ACC112 (cell line): Measurements from ENCODE around the gene MDN1.

Experiments used
- H2AFZ ChIP-seq: fragments of 200-600 bp; sonication (generic); one replicate; pipeline ENCODE4 v1.6.0; 2017; ENCODE audit warnings: antibody characterized with exemption, low read length; ENCODE audit not compliant: unreplicated experiment
- H3K27ac ChIP-seq: fragments of 200-600 bp; sonication (generic); 2 replicates; pipeline ENCODE4 v1.5.1; 2014; ENCODE audit warnings: low read depth, mild to moderate bottlenecking, antibody characterized with exemption, low read length, moderate library complexity
- H3K27me3 ChIP-seq: fragments of 200-600 bp; sonication (generic); 2 replicates; pipeline ENCODE4 v1.6.1; 2014; ENCODE audit warnings: mild to moderate bottlenecking, antibody characterized with exemption, low read length, moderate library complexity, mixed read lengths; ENCODE audit not compliant: insufficient read depth
- H3K36me3 ChIP-seq: fragments of 200-600 bp; sonication (generic); 2 replicates; pipeline ENCODE4 v1.6.1; 2016; ENCODE audit warnings: mild to moderate bottlenecking, antibody characterized with exemption, low read length, moderate library complexity, mixed read lengths; ENCODE audit not compliant: insufficient read depth
- H3K4me1 ChIP-seq: fragments of 200-600 bp; sonication (generic); one replicate; pipeline ENCODE4 v1.6.1; 2016; ENCODE audit warnings: low read length, mixed read lengths; ENCODE audit not compliant: insufficient read depth, unreplicated experiment, control insufficient read depth
- H3K4me3 ChIP-seq: fragments of 200-600 bp; sonication (generic); 2 replicates; pipeline ENCODE4 v1.5.1; 2014; ENCODE audit warnings: mild to moderate bottlenecking, low read depth, low read length
- H3K79me2 ChIP-seq: fragments of 200-600 bp; sonication (generic); one replicate; pipeline ENCODE4 v1.6.0; 2016; ENCODE audit warnings: low read length; ENCODE audit not compliant: control insufficient read depth, unreplicated experiment, insufficient read depth

The MDN1 gene

DNA sequence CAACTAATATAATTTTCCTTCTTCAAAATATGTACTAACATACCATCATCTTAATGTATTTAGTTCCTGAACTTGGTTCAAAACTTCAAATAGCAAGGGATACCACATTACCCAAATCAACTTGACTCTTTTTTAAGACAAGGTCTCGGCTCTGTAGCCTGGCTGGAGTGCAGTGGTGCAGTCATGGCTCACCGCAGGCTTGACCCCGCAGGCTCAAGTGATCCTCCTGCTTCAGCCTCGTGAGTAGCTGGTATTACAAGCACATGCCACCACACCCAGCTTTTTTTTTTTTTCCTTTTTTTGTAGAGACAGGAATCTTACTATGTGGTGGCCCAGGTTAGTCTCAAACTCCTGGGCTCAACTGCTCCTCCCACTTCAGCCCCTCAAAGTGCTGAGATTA, 125.2 kb downstream of the MDN1 start:
- no peaks in the 10 kb centered on the region for H3K4me1 ChIP-seq
- no peak overlapping the region for H3K27ac ChIP-seq
- H3K79me2 ChIP-seq, result no peaks in the 10 kb centered on the region
- peaks cover 15% of the 10 kb centered on the region for H3K36me3 ChIP-seq
- no peak overlapping the region for H2AFZ ChIP-seq
- no peaks in the 10 kb centered on the region for H3K27me3 ChIP-seq
- no peak overlapping the region for H3K4me3 ChIP-seq

DNA sequence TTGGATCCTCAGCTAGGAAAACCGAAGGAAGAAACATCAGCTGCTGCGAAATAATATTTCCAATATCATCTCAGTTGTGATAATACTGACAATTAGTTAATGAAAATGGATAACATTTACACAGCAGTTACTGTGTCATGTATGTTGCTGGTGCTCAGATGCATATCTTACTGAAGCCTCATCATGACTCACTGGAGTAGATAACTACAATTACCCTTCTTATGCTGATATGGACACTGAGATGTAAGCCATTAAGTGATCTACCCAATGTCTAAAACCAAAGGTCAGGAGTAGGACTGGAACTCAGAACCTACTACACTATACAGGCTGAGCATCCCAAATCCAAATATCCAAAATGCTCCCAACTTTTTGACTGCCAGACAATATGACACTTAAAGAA, 126.4 kb downstream of the MDN1 start:
- peaks cover 12% of the 10 kb centered on the region; the same call in 1 of the 2 replicates for H3K36me3 ChIP-seq
- no peak overlapping the region for H3K27ac ChIP-seq
- H3K4me1 ChIP-seq, result no peaks in the 10 kb centered on the region
- no peaks in the 10 kb centered on the region for H3K79me2 ChIP-seq
- H3K27me3 ChIP-seq, result no peaks in the 10 kb centered on the region
- H3K4me3 ChIP-seq, result no peak overlapping the region
- no peak overlapping the region for H2AFZ ChIP-seq

DNA sequence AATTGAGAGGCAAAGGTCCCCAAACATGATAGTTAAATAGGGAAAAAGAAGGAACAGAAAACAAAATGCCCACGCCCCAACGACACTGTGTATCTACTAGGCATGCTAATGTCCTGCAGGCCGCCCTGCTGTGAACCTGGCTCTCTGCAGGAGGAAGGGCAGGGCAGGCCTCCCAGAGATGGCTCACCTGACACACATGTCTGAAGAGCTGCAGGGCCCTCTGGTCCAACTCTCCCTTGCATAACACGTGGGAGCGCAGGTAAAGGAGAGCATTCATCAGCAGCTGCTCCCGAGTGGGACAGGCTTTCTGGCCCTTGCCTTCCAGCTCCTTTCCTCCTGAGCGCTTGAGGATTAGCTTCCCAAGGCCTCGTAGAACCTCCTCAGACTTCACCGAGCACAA, 127.3 kb downstream of the MDN1 start:
- peaks cover 12% of the 10 kb centered on the region; the same call in 1 of the 2 replicates for H3K36me3 ChIP-seq
- H3K79me2 ChIP-seq, result no peaks in the 10 kb centered on the region
- no peak overlapping the region for H3K27ac ChIP-seq
- H3K4me3 ChIP-seq, result no peak overlapping the region
- H2AFZ ChIP-seq, result no peak overlapping the region
- no peaks in the 10 kb centered on the region for H3K4me1 ChIP-seq
- no peaks in the 10 kb centered on the region for H3K27me3 ChIP-seq

DNA sequence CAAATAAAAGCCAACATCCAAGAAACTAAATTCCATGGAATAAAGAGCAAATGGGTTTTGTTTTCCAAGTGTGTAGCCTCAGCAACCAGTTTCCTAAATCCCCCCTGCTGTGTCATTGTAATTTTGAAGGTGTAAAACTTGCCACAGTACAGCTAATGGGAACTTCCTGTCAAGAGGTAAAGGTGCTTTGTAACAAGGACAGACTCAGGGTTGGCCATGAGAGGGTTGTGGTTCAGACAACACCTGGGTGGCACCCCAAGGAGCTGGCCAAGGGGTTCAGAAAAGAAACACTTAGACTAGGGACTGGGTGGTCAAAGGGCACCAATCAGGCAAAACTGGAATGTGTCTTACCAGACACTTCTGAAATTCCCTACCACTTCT, 128.7 kb downstream of the MDN1 start:
- no peak overlapping the region for H3K27ac ChIP-seq
- H2AFZ ChIP-seq, result no peak overlapping the region
- no peaks in the 10 kb centered on the region for H3K27me3 ChIP-seq
- peaks cover 17% of the 10 kb centered on the region for H3K36me3 ChIP-seq
- H3K4me1 ChIP-seq, result no peaks in the 10 kb centered on the region
- no peaks in the 10 kb centered on the region for H3K79me2 ChIP-seq
- no peak overlapping the region for H3K4me3 ChIP-seq

DNA sequence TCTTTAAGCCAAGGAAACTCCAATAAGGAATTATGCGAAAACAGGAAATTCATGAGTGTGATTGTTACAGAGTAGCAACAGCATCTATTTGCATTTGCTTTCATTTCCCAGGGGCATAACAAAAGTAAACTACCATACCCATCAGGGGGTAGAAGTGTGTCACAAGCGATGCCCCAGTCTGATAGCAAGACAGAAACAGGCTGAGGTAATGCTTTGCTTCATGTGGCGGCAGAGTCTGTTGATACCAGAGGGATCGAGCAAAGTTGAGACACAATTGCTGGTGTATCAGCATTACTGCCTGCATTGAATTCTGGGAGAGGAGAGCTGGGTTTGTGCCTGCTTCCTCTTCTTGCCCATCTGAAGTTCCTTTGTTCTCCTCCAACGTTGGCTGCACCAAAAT, 129.9 kb downstream of the MDN1 start:
- Histone ChIP-seq H2AFZ (no peak overlapping the region), H3K36me3 (peaks cover 26% of the 10 kb centered on the region), H3K27me3 (no peaks in the 10 kb centered on the region), H3K79me2 (no peaks in the 10 kb centered on the region), H3K4me1 (no peaks in the 10 kb centered on the region), H3K4me3 (no peak overlapping the region), H3K27ac (no peak overlapping the region)

DNA sequence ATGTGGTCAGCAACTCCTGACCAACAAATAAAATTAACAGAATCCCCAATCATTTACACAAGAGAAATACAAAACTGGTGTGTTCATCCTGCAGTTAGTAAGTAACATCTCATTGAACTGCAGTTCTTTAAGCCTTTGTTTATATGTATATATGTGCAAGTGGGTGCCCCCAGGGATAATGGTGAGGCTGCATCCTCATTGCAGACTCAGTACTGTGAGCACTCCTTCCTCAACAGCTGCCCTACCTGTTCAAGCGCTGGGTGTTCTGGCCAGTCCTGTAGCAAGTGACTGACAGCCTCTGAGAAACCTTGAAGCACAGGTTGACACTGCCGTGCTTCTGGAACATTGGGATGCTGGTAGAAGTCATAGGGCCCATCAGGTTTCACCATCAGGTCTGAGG, 131.3 kb downstream of the MDN1 start:
- no peaks in the 10 kb centered on the region for H3K27me3 ChIP-seq
- no peak overlapping the region for H3K27ac ChIP-seq
- H3K36me3 ChIP-seq, result peaks cover 32% of the 10 kb centered on the region
- no peak overlapping the region for H3K4me3 ChIP-seq
- H3K79me2 ChIP-seq, result no peaks in the 10 kb centered on the region
- H2AFZ ChIP-seq, result no peak overlapping the region
- no peaks in the 10 kb centered on the region for H3K4me1 ChIP-seq

DNA sequence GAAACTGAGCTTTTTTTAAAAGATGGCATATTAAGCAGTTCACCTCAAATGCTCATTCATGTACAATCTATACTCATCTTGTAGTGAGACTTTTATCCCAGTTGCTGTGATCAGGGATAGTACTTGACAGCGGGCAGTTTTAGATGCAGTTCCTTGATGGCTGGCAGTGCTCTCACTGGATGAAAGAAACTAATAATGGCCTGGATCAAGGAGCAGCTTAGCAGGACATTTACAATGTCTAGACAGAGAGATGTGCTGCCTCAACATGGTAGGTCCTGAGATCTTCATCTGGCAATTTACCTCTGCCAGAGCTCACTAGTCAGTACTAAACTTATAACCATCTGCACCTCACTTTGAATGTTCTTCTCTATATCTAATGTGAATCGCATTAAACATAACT, 134.3 kb downstream of the MDN1 start:
- no peaks in the 10 kb centered on the region for H3K79me2 ChIP-seq
- no peak overlapping the region for H3K4me3 ChIP-seq
- no peaks in the 10 kb centered on the region for H3K27me3 ChIP-seq
- no peak overlapping the region for H3K27ac ChIP-seq
- no peaks in the 10 kb centered on the region for H3K4me1 ChIP-seq
- H2AFZ ChIP-seq, result no peak overlapping the region
- H3K36me3 ChIP-seq, result peaks cover 41% of the 10 kb centered on the region

DNA sequence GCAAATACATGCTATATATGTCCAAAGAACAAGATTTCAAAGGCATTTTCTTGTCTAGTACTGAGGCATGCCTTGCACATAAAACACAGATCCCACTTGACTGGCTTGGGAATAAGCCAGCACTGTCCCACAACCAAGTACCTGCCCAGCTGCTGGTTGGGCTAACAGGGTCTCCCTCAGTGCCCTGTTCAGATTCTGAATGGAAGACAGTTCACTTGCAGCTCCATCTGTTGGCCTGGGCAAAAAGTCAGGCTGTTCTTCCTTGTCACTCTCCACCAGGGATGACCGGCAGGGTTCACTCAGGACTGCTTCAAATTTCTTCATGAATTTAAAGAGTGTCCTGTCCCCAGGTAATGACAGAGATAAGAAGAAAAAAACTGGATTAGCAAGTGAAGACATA, 136.6 kb downstream of the MDN1 start:
- no peaks in the 10 kb centered on the region for H3K79me2 ChIP-seq
- H3K27ac ChIP-seq, result no peak overlapping the region
- no peaks in the 10 kb centered on the region for H3K27me3 ChIP-seq
- H3K36me3 ChIP-seq, result peaks cover 36% of the 10 kb centered on the region
- no peak overlapping the region for H2AFZ ChIP-seq
- no peak overlapping the region for H3K4me3 ChIP-seq
- H3K4me1 ChIP-seq, result no peaks in the 10 kb centered on the region

DNA sequence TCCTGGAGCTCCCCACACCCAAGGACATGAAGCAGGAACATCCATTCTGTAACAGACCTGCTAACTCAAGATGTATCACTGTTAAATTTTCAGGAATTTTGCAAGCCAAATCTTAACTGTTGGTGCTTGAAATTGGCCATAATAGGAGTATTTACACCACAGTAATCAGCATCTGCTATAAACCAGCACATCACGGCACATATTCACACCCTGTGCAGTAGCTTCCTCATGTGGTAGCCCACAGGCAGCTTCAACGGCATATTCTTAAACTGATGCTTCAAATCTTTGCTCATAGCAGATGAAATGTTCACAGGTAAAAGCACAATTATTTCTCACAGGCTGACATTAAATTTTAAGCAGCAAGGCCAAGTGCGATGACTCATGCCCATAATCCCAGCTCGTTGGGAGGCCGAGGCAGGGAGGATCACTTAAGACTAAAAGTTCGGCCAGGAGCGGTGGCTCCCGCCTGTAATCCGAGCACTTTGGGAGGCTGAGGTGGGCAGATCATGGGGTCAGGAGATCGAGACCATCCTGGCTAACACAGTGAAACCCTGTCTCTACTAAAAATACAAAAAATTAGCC, 137.5 kb downstream of the MDN1 start:
- Histone ChIP-seq H3K27me3 (no peaks in the 10 kb centered on the region), H3K4me3 (no peak overlapping the region), H3K36me3 (peaks cover 36% of the 10 kb centered on the region), H3K27ac (no peak overlapping the region), H3K4me1 (no peaks in the 10 kb centered on the region), H2AFZ (no peak overlapping the region), H3K79me2 (no peaks in the 10 kb centered on the region)

DNA sequence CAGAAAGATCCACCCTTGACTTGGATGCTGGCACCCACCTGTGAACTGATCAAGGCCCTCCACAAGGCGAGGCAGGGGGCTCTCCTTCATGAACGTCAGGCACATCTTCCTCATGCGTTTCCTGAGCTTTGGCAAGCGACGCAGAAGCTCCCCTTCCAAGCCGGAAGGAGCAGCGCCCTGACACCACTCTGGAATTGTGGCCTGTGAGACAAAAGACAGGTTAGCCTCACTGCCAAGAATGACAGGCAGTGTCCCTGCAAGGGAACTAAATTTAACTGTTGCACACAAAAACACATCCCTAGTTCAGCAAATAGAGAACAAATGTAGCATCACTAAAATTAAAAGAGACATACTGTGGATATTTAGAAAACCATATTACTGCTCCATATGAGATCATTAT, 139.0 kb downstream of the MDN1 start:
- no peak overlapping the region for H3K4me3 ChIP-seq
- no peaks in the 10 kb centered on the region for H3K79me2 ChIP-seq
- H3K4me1 ChIP-seq, result no peaks in the 10 kb centered on the region
- H3K27ac ChIP-seq, result no peak overlapping the region
- peaks cover 31% of the 10 kb centered on the region for H3K36me3 ChIP-seq
- no peaks in the 10 kb centered on the region for H3K27me3 ChIP-seq
- H2AFZ ChIP-seq, result no peak overlapping the region

DNA sequence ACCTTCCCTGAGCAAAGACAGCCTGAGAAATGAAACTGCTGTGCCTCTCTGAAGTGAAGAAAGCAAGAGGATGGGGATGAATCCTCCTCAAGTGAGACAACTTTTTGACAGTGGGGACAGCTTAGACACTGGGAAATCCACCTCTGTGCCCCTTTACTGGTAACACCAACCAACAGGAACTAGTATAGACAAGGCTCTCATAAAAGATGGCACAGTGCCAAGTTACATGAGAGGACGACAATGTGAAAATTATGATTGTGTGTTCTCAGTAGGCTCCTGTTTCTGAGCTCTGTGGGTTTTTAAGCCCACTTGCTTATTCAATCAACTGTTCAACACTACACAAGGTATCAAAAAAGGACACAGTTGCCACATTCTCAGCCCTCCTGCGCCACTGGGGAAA, 139.4 kb downstream of the MDN1 start:
- Histone ChIP-seq H3K36me3 (peaks cover 30% of the 10 kb centered on the region), H3K79me2 (no peaks in the 10 kb centered on the region), H3K4me1 (no peaks in the 10 kb centered on the region), H3K27ac (no peak overlapping the region), H2AFZ (no peak overlapping the region), H3K27me3 (no peaks in the 10 kb centered on the region), H3K4me3 (no peak overlapping the region)
